ENCODE measurements around the gene ZNF205.
A peak's percentile ranks its signal among the peaks of the same experiment; 100 is the strongest.
"Not testable (repeated sequence)": the region's sequence is repeated elsewhere in the genome, so short reads cannot be mapped to it uniquely, and the experiment has no call there.

ZNF205 gene

DNA sequence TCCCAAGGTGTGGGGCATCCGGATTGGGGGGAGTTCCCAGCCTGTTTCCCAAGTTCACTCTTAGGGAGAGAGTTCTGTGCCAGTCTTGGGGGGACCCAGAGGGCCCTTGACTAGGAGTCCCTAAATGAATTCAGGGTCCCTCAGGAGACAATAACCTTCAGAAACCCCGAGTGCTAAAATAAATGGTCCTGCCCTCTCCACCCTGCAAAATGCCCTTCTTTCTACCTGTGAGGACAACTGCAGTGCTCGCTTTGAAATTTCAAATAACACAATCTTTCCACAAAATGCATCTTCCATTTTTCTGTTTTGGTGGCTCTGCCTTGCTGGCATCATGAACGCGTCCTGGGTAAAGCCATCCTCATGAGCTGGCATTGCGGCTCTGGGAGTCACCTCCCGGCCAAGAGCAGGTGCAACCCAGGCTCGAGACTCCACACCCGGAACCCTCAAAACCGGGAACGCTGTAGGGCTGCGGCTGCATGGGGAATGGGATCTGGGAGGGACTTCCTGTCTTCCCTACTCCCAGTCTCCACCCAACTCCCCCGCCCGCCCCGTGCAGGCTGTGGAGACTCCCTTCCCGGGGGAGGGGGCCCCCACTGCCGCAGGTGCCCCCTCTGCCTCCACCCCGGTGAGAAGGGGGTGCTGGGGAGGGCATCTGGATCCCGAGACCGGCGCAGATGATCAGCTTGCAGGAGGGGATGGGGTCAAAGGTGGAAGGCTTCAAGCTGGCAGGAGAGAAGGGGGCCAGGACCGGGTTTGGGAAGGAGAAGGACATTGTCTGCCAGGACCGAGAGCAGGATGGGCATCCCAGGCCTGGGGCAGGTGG, at the start of gene ZNF205:
TSS of gene ZNF205 (plus strand) at position 529 of the 823 bp plus-strand sequence. CDS start 845 bp downstream, outside the sequence.
- no peak for DNase-seq

GRCh38 chr16:3063625-3064386, 48.6 kb upstream of the ZNF205 start:
- no peak for DNase-seq

GRCh38 chr16:3065069-3065741, 47.2 kb upstream of the ZNF205 start, which contains the start of gene IL32:
Gene IL32, plus strand, starts transcription at chr16:3065640. Its CDS starts 172 bp downstream, at chr16:3065812.
- DNase-seq: peak; percentile 72

DNA sequence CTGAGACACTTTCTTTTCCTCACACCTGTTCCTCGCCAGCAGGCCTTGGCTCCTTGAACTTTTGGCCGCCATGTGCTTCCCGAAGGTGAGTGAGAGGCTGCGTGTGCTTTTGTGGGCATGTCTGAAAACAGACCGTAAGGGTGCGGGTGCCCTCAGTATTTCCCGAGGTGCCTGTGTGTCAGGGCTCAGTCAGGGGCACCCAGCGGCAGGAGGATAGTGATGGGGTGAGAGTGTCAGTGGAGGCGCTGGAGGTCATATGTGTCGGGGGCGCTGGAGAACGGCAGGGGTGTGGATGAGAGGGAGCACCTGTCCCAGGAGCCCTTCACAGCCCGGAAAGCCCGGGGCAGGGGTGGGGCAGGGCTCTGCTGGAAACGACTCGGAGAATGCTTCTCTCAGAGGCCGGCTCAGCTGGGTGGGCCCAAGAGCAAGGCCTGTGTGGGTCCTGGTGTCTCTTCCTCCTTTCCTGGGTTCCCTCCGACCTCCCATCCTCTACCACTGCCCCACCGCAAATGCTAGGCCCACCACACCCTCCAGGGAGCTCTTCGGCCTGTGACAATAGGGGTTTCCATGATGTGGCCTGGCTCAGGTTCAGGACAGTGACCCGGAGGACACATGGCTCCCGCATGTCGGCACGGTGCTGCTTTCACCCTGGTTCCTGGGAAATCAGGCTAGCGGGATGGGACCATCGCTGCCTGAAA, 46.5 kb upstream of the ZNF205 start:
- DNase-seq: peak in 1 of 2 experiments; percentile 39

DNA sequence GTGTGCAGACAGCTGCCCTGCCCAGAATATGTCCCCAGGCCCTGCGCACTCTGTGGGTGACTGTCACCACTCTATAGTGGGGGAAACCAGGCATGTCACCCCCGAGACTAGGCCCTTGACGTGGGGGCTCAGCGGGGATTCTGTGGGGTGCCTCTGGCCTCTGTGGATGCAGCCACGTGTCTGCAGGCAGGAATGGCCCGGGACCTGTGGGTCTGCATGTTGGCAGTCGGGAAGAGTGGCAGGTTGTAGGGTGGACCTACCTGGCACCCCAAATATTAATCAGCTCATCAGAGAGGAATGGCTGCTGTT, 46.0 kb upstream of the ZNF205 start:
- no peak for DNase-seq

- DNase-seq: no peak
Observed at GRCh38 chr16:3068487-3068886, 43.9 kb upstream of the ZNF205 start.

GRCh38 chr16:3069146-3069545, 43.2 kb upstream of the ZNF205 start:
- DNase-seq: not testable (repeated sequence)

- DNase-seq: no peak
Observed at GRCh38 chr16:3070608-3071111, 41.7 kb upstream of the ZNF205 start.

- DNase-seq: no peak
Observed at GRCh38 chr16:3071655-3072054, 40.7 kb upstream of the ZNF205 start.

- not testable (repeated sequence) for DNase-seq
Observed at GRCh38 chr16:3072148-3072547, 40.2 kb upstream of the ZNF205 start.

DNA sequence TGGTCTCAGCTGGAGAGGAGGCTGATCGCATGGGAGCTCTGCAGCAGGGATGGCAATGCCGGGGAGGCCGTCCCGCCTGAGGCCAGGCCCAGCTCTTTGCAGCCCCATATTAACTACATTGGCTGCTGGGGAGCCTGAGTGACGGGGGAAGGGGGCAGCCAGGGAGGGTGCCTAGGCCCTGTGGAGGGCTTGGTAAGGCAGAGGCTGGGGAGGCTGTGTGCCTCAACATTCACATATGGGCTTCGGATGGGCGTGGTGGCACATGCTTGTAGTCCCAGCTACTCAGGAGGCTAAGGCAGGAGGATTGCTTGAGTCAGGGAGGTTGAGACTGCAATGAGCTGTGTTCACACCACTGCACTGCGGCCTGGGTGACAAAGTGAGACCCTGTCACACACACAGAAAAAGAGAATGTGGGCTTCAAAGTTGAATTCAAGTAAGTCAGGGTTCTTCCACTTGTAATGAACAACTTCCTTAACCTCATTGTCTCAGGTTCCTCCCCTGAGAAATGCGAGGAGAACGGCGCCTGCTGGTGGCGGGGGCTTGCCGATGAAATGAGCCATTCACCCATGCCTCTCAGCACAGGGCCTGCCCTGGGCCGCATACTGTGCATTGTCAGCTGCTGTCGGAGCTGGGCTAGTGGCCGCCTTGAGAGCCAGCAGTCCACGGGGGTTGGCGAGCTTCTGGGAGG, 39.7 kb upstream of the ZNF205 start:
- DNase-seq: not testable (repeated sequence)

DNA sequence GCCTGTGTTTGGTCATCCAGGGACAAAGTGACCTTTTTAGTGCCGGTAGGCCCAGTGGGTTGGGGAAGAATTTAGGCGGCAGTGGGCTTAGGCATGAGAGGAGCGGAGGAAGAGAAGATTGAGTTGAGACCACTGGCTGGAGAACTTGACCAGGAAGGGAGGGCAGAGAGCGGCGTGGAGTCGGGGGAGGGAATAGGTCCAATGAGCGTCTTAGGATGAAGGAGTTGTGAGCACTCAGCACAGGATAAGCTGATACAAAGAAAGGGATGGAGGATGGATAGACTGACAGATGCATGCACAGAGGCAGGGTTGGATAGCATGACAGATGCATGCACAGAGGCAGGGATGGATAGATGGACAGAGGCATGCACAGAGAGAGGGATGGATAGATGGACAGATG, 38.9 kb upstream of the ZNF205 start:
- no peak for DNase-seq

DNA sequence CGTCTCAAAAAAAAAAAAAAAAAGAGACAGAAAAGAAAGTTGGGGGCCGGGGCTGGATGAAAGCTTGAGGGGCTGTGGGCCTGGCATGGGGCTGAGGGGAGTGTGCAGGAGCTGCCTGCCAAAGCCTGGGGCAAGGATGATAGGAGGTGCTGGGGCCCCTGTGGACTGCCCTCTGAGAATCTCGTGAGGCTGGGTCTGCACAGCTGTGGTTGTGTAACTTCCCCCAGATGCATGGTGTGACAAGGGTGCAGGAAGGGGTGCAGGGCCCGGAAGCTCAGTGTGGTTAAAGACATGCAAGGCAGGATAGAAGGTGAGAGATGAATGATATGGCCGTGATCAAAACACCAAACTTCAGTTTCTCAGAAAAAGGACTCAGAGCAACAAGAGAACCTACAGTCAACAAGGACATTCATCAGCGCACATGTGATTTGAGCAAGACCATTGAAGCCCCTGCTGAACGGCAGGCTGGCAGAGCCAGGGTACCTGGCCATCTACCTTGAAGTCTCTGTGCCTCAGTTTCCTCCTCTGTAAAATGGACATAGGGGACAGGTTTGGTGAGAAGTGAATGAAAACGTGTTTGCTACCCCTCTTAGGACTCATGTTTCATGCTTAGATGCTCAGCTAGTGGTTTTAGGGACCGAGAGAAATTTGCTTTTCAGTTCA, 37.4 kb upstream of the ZNF205 start:
- DNase-seq: peak; percentile 63 to 67

- no peak for DNase-seq
Observed at GRCh38 chr16:3075523-3075915, 36.9 kb upstream of the ZNF205 start.

DNA sequence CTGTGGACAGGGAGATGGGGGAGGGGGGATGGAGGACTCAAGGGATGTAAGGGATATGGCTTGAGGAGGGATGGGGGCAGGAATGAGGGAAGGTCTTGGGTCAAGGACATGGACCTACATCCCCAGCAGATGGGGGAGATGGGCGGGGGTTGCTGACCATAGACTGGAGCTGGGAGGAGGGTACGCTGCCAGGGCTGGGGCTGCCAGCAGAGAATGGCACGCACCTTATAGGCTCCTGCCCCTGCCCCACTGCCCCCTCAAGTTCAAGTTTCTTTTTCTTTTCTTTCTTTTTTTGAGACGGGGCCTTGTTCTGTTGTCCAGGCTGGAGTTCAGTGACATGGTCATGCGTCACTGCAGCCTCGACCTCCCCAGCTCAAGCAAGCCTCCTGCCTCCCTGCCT, 36.4 kb upstream of the ZNF205 start:
- DNase-seq: not testable (repeated sequence)

GRCh38 chr16:3076577-3076976, 35.8 kb upstream of the ZNF205 start:
- no peak for DNase-seq

DNA sequence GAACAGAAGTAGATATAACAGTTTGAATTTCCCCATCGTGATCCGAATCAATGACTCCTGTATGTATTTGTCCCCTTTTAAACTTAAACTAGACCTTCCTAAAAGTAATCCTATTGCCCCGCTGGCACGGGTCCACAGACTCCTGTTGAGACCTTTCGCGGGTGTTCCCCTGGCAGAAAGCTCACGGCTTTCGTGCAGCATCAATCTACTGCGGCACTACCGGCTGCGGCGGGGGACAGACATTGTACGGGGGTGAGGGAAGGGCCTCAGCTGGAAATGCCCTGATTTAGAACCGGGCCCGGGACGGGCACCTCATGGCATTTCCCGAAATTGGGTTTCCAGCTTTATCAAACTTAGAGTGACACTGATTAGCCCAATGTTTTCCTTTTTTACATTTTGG, 32.4 kb upstream of the ZNF205 start:
- no peak for DNase-seq

- DNase-seq: not testable (repeated sequence)
Observed at GRCh38 chr16:3081957-3082356, 30.4 kb upstream of the ZNF205 start.

GRCh38 chr16:3083408-3083807, 29.0 kb upstream of the ZNF205 start:
- DNase-seq: not testable (repeated sequence)

GRCh38 chr16:3084491-3084890, 27.9 kb upstream of the ZNF205 start:
- no peak for DNase-seq

DNA sequence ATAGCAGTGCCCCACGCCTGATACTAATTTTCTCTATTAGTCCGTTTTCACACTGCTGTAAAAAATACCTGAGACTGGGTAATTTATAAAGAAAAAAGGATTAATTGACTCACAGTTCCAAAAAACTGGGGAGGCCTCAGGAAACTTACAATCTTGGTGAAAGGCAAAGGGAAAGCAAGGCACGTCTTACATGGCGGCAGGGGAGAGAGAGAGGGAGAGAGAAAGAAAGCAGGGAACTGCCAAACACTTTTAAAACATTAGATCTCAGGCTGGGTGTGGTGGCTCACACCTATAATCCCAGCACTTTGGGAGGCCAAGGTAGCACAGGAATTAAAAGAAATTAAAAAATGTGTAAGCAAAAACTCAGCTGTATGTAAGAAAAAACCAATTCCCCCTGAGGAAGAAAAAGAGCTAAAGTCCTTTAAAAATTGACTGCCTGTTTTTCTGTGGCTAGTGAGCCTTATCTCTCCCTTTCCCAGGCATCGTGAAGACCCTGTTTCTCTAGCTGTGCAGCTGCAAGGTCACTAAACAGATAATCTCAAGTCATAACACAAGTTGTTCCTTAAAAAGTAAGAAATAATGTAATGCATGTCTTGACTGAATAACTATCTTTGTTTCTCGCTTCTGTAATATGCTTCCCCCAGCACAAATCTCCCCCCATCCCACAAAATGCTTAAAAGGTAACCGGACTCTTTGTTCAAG, 27.3 kb upstream of the ZNF205 start:
- no peak for DNase-seq
